Epithelial cell of proximal tubule (primary cell): ENCODE results near the gene CRBN. TPM values are rescaled to one million over a fixed set of nuclear protein-coding genes. Genes with fewer than 3 reads are reported as not detected.

Experiments used
- DNase-seq: peaks from one replicate; pipeline ENCODE4 v3.0.0-alpha.2; 2011; ENCODE audit warnings: low read depth
- H3K4me3 ChIP-seq: 2 replicates; pipeline ENCODE4 v1.5.1; 2011; ENCODE audit warnings: low read depth, mild to moderate bottlenecking, low read length
- total RNA-seq: library from RNA; depleted of rRNA; stranded (reverse); fragments of >200 nt; gene quantifications from 2 replicates; pipeline ENCODE4 v1.2.3, GENCODE V29; 2015
- TF ChIP-seq, protein P1 (sequence below): conservative IDR thresholded peaks from 2 replicates; pipeline ENCODE4 v1.5.1; 2012; ENCODE audit warnings: low read depth, mild to moderate bottlenecking, low read length

The CRBN gene
- total RNA-seq, 1 donor from 2014 or later, result 25.8 TPM

DNA sequence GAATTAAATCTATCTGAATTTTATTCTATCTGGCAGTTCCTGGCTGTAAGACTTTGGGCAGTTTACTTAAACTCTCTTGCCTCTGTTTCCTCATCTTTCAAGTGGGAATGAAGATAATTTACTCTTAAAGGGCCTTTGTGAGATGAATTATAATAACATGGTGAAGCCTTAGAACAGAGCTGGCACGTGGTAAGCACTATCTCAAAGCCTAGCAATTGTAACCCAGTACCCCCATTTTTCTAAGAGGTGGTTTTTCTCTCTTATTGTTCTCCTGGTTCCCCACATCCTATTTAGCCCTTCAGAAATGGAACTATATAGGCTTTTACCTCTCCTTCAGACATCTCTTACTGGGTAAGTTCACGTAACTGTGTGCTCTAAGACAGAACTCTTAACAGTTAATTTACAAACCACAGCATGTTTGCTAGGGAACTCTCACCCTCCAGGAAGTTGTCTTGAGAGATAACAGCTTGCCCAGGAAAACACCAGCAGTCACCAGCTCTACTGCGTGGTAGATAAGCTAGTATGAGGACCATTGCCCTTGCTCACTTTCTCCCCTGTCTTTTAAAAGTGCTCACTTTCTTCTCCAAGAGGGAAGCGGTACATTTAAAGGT, 12.3 kb upstream of the CRBN start:
- TF ChIP-seq, protein P1, sequence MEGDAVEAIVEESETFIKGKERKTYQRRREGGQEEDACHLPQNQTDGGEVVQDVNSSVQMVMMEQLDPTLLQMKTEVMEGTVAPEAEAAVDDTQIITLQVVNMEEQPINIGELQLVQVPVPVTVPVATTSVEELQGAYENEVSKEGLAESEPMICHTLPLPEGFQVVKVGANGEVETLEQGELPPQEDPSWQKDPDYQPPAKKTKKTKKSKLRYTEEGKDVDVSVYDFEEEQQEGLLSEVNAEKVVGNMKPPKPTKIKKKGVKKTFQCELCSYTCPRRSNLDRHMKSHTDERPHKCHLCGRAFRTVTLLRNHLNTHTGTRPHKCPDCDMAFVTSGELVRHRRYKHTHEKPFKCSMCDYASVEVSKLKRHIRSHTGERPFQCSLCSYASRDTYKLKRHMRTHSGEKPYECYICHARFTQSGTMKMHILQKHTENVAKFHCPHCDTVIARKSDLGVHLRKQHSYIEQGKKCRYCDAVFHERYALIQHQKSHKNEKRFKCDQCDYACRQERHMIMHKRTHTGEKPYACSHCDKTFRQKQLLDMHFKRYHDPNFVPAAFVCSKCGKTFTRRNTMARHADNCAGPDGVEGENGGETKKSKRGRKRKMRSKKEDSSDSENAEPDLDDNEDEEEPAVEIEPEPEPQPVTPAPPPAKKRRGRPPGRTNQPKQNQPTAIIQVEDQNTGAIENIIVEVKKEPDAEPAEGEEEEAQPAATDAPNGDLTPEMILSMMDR, result no peak
- no peak overlapping the region for H3K4me3 ChIP-seq
- no peak for DNase-seq

DNA sequence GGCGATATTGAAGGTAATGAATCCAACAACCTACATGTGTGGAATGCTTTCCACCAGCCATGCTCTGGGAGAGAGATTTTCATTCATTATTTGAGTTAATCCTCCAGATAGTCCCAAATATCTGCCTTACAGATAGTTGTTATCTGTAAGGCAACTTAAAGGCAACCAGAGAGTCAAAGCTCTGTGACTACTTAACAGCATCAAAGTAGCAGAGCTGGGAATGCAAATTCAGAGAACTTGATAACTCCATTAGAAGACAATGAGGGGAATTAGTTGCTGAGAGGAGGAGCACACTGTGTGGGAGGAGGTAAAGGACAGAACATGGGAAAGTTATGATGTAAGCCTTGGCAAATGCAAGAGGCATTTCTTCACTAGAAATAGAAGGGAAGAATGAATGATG, 10.5 kb upstream of the CRBN start:
- no peak overlapping the region for H3K4me3 ChIP-seq
- DNase-seq, result no peak
- TF ChIP-seq, protein P1, result no peak

DNA sequence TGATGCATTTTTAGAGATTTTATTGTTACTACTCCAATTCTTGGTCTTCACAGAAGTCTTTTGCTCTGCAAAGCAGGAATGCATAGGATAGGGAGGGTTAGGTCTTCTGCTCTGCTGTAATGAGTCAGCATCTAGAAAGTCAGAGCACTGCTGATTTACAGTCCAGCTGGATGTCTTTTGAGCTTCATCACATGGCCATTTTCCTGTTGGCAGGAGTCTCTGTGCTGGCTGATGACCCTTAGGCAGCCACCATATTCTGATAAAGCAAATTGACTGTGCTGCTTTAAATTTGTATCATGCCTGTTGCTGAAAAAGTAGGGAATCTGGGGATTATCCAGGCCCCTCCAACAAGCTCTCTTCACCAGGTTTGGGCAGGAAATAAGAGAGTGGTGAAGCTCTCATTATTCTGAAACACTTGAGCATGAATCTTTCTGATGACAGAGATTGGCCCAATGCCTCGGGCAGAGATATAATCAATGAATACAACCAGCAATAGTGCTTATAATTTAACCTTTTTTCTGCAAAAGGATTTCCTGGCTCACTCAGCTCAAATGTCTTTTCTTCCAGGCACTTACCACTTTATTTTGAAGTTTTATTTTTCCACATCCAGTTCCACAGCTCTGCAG, 9.7 kb upstream of the CRBN start:
- DNase-seq, result no peak

DNA sequence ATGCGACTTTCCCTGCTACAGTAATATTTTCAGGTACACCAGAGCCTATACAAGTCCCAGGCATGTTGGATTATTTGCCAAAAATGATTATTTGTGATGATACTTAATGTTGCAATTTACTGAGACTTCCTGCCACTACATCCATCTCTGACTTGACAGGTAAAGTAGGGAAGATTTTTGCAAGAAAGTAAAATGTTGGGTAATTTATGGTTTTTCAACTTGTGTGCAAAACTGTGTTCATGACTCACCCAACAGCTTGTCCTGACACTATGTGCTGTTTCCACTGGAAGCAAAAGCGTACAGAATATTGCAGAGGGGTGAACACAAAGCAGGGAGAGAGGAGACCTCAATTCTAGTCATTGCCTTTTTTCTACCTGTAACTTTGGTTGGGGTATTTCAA, 5.4 kb upstream of the CRBN start:
- TF ChIP-seq, protein P1, result no peak
- H3K4me3 ChIP-seq, result no peak overlapping the region
- no peak for DNase-seq

More for the DNA sequence above, 9.7 kb upstream of the CRBN start:
- TF ChIP-seq, protein P1, result no peak
- H3K4me3 ChIP-seq, result no peak overlapping the region

DNA sequence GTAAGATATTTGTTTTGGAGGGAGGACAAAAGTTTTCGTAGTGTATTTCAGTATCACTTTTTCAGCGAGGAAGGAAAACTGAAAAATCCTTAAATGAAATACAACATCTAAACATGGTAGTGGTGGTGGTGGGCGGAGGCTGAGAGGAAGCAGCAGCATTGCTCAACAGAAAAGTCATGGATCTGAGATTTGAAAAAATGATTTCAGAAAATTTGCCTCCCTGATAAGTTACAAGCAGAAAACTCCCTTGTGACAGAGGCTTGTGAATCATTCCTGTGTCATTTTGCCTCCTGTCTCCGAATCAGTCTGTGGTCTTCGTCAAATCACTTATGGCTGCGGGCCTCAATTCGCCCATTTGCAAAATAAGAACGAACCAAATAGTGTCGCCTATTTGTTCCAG, 965 bp upstream of the CRBN start:
- no peak for DNase-seq
- no peak overlapping the region for H3K4me3 ChIP-seq
- TF ChIP-seq, protein P1, result no peak

DNA sequence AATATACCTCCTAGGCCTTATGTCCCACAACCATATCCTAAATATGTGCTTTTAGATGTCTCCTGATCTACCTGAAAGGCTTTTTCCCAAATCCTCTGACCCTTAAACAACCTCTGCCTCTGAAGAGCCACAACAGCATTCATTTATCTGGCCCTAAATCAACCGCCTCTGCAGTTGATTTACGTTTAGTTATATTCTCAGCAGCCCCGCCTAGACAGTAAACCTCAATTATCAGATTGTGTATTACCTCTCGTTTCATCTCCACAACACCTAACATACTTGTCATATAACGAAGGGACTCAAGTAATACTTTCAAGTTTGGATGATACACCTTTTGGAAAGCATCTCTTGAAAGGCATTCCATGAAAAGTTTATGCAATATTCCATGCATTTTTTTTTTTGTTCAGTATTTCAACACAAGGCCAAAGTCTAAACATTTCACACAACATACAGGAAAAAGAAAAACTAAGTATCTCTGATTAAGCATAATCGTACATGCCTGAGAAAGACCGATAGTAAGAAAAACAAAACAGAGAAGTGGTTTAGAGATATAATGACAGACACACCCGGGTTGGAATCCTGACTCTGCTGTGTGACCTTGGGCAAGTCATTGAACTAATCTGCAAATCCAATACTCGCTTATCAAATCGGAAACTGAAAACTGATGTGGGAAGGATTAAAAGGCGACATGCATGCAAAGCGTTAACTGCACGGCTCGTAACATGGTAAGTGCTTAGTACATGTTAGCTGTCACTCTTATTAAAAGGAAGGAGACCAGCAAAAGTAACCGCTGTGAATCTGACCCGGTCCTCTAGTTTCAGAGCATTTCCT, 778 bp downstream of the CRBN start:
- TF ChIP-seq, protein P1, result no peak
- no peak for DNase-seq
- peak overlapping the region; percentile 90 for H3K4me3 ChIP-seq
